ENCODE measurements around the gene GIPR.

- TF ChIP-seq CTCF (IDR thresholded peaks at IDR 0.05) (no peak), REST (IDR thresholded peaks at IDR 0.05; ENCODE audit: insufficient read depth in 1 of 2, low read depth in 2 of 2, low read length in 1 of 2) (no peak), POLR2AphosphoS5 (IDR thresholded peaks at IDR 0.05; ENCODE audit: low read depth, low read length) (no peak), TCF7L2 (IDR thresholded peaks at IDR 0.05; ENCODE audit: low read depth, low read length) (no peak), SIN3A (IDR thresholded peaks at IDR 0.05; ENCODE audit: borderline replicate concordance, insufficient read depth, low read depth, low read length) (no peak)
Measured at GRCh38 chr19:45687599-45687998, 19.6 kb downstream of the GIPR start.
